ENCODE results near the gene OR9A4.

Gene OR9A4

GRCh38 chr7:141949021-141949420, 32.8 kb downstream of the OR9A4 start:
- no peak for DNase-seq

GRCh38 chr7:141949451-141949850, 33.3 kb downstream of the OR9A4 start:
- no peak for DNase-seq

- DNase-seq: no peak
These were observed 33.7 kb downstream of the OR9A4 start for GRCh38 chr7:141949911-141950310.

- no peak for DNase-seq
These were observed 34.6 kb downstream of the OR9A4 start for GRCh38 chr7:141950806-141951205.

GRCh38 chr7:141952461-141952860, 36.3 kb downstream of the OR9A4 start:
- DNase-seq: no peak

GRCh38 chr7:141954334-141954733, 38.1 kb downstream of the OR9A4 start:
- no peak for DNase-seq

- DNase-seq: no peak
These were observed 39.9 kb downstream of the OR9A4 start for GRCh38 chr7:141956084-141956483.

- DNase-seq: no peak
These were observed 44.7 kb downstream of the OR9A4 start for GRCh38 chr7:141960687-141961422.
